DND-41 (cell line): ENCODE results near the gene MESD.

Experiments
- CTCF ChIP-seq: IDR thresholded peaks from 2 replicates; pipeline ENCODE4 v1.5.1; 2012; ENCODE audit warnings: borderline replicate concordance, low read length, moderate library complexity, mild to moderate bottlenecking; ENCODE audit not compliant: poor library complexity, severe bottlenecking; ENCODE audit errors: extremely low read depth
- EZH2 ChIP-seq: IDR thresholded peaks from 3 replicates; pipeline ENCODE4 v1.6.1; 2012; ENCODE audit warnings: borderline replicate concordance, low read depth, mild to moderate bottlenecking, moderate library complexity, low read length, inconsistent platforms; ENCODE audit not compliant: severe bottlenecking

- TF ChIP-seq CTCF (no peak), EZH2 (no peak)
Observed at GRCh38 chr15:80970658-80971057, 19.0 kb downstream of the MESD start.
